NCI-H82 treated with DMSO at 0.1 percent for 48 hours (cell line): Measurements from ENCODE around the gene EIF5A2.
"Not testable (repeated sequence)": the region's sequence is repeated elsewhere in the genome, so short reads cannot be mapped to it uniquely, and the experiment has no call there.

ENCODE experiments used
- DNase-seq: peaks from one replicate; lab custom pipeline; 2025; ENCODE audit not compliant: unreplicated experiment; lab: John Stamatoyannopoulos, UW

EIF5A2 gene

GRCh38 chr3:170897199-170897598 lies 11.2 kb downstream of the EIF5A2 start:
- DNase-seq = not testable (repeated sequence)

- no peak for DNase-seq
Measured at GRCh38 chr3:170896781-170897180, 11.7 kb downstream of the EIF5A2 start.

- DNase-seq = not testable (repeated sequence)
Measured at GRCh38 chr3:170896333-170896732, 12.1 kb downstream of the EIF5A2 start.

GRCh38 chr3:170893895-170894294 lies 14.5 kb downstream of the EIF5A2 start:
- DNase-seq = no peak

- no peak for DNase-seq
Measured at GRCh38 chr3:170889630-170890029, 18.8 kb downstream of the EIF5A2 start.

- DNase-seq = no peak
Measured at GRCh38 chr3:170889132-170889531, 19.3 kb downstream of the EIF5A2 start.

GRCh38 chr3:170884109-170884930 lies 24.1 kb downstream of the EIF5A2 start:
- not testable (repeated sequence) for DNase-seq

- not testable (repeated sequence) for DNase-seq
Measured at GRCh38 chr3:170878688-170879087, 29.7 kb downstream of the EIF5A2 start.

- not testable (repeated sequence) for DNase-seq
Measured at GRCh38 chr3:170877311-170877710, 31.1 kb downstream of the EIF5A2 start.

GRCh38 chr3:170876537-170876936 lies 31.9 kb downstream of the EIF5A2 start:
- no peak for DNase-seq

- no peak for DNase-seq
Measured at GRCh38 chr3:170869645-170870593, 38.5 kb downstream of the EIF5A2 start, which contains the start of gene RPL22L1. TSS of gene RPL22L1 (minus strand) at chr3:170870195. CDS start at chr3:170870167, 28 bp downstream.

GRCh38 chr3:170869239-170869590 lies 39.2 kb downstream of the EIF5A2 start:
- DNase-seq = no peak

GRCh38 chr3:170868577-170869238 lies 39.7 kb downstream of the EIF5A2 start:
- DNase-seq = no peak

- DNase-seq = no peak
Measured at GRCh38 chr3:170867143-170867937, 41.1 kb downstream of the EIF5A2 start.

GRCh38 chr3:170866499-170866898 lies 41.9 kb downstream of the EIF5A2 start:
- no peak for DNase-seq

GRCh38 chr3:170865209-170866094 lies 43.0 kb downstream of the EIF5A2 start:
- no peak for DNase-seq

- no peak for DNase-seq
Measured at GRCh38 chr3:170864525-170865208, 43.8 kb downstream of the EIF5A2 start.

- no peak for DNase-seq
Measured at GRCh38 chr3:170863816-170864215, 44.6 kb downstream of the EIF5A2 start.
